Measurements from ENCODE around the gene MGST3.
"Not testable (repeated sequence)": the region's sequence is repeated elsewhere in the genome, so short reads cannot be mapped to it uniquely, and the experiment has no call there.

MGST3 gene

GRCh38 chr1:165629848-165630628 is 996 bp upstream of the MGST3 start:
- no peak for DNase-seq

GRCh38 chr1:165631342-165632151 is 513 bp downstream of the MGST3 start:
- peak; percentile 23 for DNase-seq

DNA sequence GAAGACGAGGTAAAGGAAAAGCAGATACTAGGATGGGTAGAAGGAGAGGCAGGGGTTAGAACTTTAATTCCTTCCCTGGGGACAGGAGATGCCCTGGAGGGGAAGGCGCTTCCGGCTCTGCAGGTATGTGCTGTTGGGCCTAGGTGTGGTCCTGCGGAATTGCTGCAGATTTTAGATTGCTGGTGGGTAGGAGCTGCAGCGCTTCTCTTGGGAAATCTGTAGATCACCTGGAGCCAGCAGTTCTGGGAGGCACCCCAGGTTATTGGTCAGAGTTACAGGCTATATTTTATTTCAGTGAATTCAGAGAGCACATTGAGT is 1.1 kb downstream of the MGST3 start:
- no peak for DNase-seq

- no peak for DNase-seq
These were observed 1.5 kb downstream of the MGST3 start for GRCh38 chr1:165632491-165632890.

DNA sequence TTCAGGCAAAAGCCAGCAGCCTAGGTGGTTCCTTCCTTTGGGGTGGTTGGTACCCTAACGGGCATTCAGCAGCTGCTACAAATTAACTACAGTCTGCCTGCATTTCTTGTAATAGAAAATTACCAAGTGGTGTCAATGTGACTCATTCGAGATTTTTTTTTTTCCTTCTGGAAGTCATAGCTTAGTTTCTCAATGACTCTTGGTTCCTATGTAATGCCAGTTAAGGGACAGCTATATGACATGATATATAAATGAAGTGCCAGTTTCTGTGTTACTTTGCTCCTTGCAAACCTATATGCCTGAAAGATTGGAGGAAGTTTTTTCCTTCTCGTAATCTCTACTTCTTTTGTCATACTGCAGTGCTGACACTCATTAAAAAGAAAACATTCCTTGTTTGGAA is 2.6 kb downstream of the MGST3 start:
- DNase-seq, result no peak

- DNase-seq, result no peak
These were observed 3.3 kb downstream of the MGST3 start for GRCh38 chr1:165634154-165634921.

- DNase-seq, result no peak
These were observed 4.3 kb downstream of the MGST3 start for GRCh38 chr1:165635329-165635728.

- no peak for DNase-seq
These were observed 4.8 kb downstream of the MGST3 start for GRCh38 chr1:165635823-165636222.

DNA sequence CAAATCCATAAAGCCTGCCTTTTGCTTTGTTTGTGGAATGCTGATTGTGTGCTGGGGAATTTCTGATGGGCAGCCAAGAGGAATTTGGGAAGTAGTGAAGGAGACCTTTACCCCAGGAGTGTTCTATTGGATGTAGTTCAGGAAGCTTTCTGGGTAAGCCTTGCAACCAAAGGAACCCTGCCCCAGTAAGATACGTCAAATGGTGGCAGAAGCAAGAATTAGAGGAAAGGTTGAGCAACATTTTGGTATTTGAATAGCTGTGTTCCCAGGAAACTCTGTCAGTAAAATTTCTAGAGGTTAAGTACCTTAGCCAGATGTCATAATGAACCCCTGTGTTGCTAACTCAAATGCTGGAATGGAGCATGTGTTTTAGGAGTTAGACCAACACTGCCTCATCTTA is 6.4 kb downstream of the MGST3 start:
- DNase-seq, result no peak

- DNase-seq, result not testable (repeated sequence)
These were observed 7.2 kb downstream of the MGST3 start for GRCh38 chr1:165638211-165638610.

DNA sequence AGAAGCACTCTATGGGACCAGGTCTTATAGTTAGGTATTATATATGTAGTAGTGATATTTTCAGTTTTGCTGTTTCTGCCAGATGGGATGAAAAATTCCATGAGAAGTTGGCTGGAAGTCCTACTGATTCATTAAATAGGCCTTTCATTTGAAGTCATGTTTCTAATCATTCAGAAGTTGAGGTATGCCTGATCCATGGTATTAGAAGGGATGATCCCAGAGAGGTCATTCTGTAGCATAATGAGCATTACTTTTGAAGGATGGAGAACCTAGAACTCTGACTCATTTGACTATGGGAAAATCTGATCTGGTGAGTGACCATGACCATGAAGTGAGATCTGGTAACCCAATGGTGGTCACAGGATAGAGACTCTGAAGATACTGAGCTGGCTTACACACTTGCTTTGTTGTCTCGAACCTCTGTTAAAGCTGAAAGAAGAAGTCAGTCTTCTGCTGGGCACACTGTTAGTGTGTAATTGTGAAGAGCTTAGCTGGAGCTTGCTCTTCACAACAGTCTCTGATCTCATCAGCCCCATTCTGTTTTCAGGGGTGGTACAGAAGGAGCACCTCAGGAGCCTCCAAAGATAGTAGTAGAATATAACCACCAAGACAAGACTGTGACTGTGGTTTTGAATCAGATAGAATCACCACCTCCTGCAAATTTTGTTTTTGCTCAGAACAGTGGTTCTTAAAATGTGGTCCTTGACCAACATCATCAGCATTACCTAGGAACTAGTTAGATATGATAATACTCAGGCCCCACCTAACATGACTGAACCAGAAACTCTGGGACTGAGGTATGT is 9.0 kb downstream of the MGST3 start:
- DNase-seq, result no peak

GRCh38 chr1:165641231-165641987 is 10.4 kb downstream of the MGST3 start:
- DNase-seq, result no peak

DNA sequence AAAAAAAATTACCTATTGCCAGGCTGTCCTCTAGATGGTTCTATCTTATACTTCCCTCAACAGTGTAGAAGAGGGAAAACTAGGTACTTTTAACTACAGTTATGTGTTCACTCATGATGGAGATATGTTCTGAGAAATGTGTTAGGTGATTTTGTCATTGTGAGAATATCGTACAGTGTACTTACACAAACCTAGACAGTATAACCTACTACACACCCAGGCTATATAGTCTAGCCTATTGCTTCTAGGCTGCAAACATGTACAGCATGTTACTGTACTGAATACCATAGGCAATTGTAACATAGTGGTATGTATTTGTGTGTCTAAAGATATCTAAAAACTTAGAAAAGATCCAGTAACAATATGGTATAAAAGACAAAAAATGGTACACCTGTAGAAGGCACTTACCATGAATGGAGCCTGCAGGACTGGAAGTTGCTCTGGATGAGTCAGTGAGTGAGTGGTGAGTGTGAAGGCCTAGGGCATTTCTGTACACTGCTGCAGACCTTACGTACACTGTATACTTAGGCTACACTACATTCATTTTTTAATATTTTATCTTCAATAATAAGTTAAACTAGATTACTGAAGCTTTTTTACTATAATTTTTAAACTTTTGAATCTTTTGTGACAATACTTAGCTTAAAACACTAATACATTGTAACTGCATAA is 13.2 kb downstream of the MGST3 start:
- DNase-seq, result no peak

GRCh38 chr1:165645654-165646366 is 14.8 kb downstream of the MGST3 start:
- DNase-seq, result no peak

DNA sequence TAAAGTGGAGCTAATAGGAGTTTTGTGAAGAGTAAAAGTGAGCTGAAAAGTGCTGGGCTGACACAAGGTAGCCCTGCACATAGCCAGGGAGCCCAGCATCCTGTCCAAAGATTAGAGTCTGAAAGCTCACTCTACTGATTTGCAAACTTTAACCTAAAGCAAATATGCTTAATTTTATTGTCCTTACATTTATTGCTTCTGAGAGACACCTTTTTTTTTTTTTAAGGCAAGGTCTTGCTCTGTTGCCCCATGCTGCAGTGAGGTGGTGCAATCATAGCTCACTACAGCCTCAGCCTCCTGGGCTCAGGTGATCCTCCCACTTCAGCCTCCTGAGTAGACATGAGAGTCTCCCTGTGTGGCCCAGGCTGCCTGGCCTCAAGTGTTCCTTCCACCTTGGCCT is 16.5 kb downstream of the MGST3 start:
- no peak for DNase-seq

DNA sequence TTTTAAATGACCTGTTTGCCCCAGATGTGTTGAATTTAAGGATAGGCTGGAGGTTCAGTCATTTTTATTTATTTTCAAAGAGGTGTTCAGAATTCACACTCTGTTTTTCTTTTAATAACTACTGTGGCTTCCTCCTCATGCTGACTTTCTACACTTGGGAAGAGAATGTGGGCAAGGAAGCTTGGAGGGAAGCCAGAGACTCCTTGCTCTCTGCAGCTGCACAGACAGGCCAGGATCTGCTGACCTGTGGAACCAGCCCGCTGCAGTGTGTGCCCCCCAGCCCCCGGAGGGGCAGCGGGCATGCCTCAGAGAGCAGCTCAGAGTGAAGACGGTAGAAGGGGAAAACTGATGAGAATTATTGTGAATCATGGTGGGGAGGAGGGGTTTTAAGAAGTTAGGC is 16.9 kb downstream of the MGST3 start:
- no peak for DNase-seq

DNA sequence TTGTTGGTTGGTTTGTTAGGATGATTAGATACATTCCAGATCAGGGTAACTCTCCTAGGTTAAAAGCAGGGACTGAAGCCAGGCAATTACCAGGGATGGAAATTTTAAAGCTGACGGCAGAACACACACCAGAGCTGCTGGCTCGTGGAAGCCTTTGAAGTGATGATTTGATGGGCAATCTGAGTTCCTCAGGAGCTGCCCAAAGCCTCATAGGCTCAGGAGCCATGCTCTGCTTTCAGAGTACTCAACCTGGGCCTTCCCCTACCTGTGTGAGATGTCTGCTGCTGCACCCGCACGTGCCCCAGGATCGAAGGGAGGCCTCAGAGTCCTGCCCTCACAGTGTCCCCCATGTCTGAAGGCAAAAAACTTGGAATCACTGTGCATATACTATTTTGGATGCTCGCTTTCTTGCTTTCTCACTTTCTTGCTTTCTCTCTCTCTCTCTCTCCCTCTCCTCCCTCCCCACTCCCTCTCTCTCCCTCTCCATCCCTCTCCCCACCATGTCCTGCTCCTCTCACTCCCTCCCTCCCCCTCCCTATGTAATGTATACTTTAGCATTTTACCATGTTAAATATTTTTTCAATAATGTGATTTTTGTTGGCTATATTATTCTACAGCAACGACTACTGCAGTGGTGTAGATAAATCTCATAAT is 18.0 kb downstream of the MGST3 start:
- no peak for DNase-seq

DNA sequence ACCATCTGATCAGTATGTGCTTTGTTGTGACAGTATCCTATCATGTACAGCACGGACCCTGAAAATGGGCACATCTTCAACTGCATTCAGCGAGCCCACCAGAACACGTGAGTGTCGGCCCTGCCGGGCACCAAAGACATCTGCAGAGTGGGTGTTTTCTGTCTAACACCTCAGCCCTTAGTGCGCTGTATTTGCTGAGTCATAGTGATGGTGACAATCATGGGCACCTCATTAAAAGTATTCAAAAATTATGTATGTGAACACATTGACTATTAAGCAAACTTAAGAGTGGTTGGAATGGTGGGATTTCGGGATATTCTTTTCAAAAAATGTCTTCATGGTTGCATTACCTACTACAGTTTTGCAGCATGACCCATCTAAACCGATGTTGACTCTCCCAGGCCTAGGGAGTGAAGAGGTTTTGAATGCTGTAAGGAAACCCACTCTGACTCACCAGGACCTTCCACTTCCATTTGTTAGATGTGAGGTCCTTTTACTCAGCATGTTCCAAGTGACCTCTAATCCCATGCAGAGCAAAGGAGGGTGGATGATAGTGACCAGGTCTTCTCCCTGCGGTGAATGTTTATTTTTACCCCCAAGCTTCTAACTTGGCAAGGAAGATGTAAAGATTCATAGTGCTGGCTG is 20.1 kb downstream of the MGST3 start:
- DNase-seq, result no peak

- DNase-seq, result not testable (repeated sequence)
These were observed 27.9 kb downstream of the MGST3 start for GRCh38 chr1:165658766-165659580.

Measured in activated gamma-delta T cell treated with Interleukin-2 at 50 U/mL for 16 hours (primary cell).